PC-3 (cell line): ENCODE results near the gene PGS1. TPM values are rescaled to one million over a fixed set of nuclear protein-coding genes. Genes with fewer than 3 reads are reported as not detected.

Source experiments
- ATAC-seq: fragments of 200-7000 bp; cut with Tn5 transposase; 2 replicates; pipeline ENCODE4 v1.9.1; 2020; ENCODE audit warnings: mild to moderate bottlenecking, moderate library complexity
- BruUV-seq: library from RNA; stranded (reverse); fragments of 400-500 nt; replicated peaks from 2 replicates; lab custom pipeline; 2021; lab: Mats Ljungman, UMichigan
- CTCF ChIA-PET: fragments of 300-600 bp; sonication (Branson Sonifier 250); formaldehyde crosslinking; loops from one replicate; lab custom pipeline; 2022; ENCODE audit warnings: antibody characterized with exemption; lab: Charles Lee
- POLR2A ChIA-PET: fragments of 300-600 bp; sonication (Branson Sonifier 250); formaldehyde crosslinking; loops from one replicate; lab custom pipeline; 2022; ENCODE audit warnings: antibody characterized with exemption; ENCODE audit not compliant: unreplicated experiment; lab: Charles Lee
- DNase-seq: peaks from one replicate; pipeline ENCODE4 v3.0.0-alpha.2; 2015
- H2AFZ ChIP-seq: fragments of 300-600 bp; sonication (generic); 2 replicates; pipeline ENCODE4 v1.6.0; 2016; ENCODE audit warnings: antibody characterized with exemption, low read length
- H3F3A ChIP-seq: fragments of 300-600 bp; sonication (generic); one replicate; pipeline ENCODE4 v1.6.0; 2017; ENCODE audit warnings: antibody characterized with exemption, low read length, control low read depth, mild to moderate bottlenecking; ENCODE audit not compliant: unreplicated experiment
- H3K27ac ChIP-seq: fragments of 300-600 bp; sonication (generic); 2 replicates; pipeline ENCODE4 v1.5.1; 2016; ENCODE audit warnings: mild to moderate bottlenecking, low read length
- H3K27me3 ChIP-seq: fragments of 300-600 bp; sonication (generic); 2 replicates; pipeline ENCODE4 v1.6.1; 2016; ENCODE audit warnings: low read length, mixed read lengths
- H3K36me3 ChIP-seq: fragments of 300-600 bp; sonication (generic); 2 replicates; pipeline ENCODE4 v1.6.1; 2016; ENCODE audit warnings: low read depth, mixed run types, low read length, mixed read lengths
- H3K4me1 ChIP-seq: fragments of 300-600 bp; sonication (generic); 2 replicates; pipeline ENCODE4 v1.5.1; 2016; ENCODE audit warnings: low read length; ENCODE audit not compliant: insufficient read depth
- H3K4me2 ChIP-seq: fragments of 300-600 bp; sonication (generic); 2 replicates; pipeline ENCODE4 v1.6.0; 2016; ENCODE audit warnings: low read length
- H3K4me3 ChIP-seq: fragments of 300-600 bp; sonication (generic); 2 replicates; pipeline ENCODE4 v1.5.1; 2016; ENCODE audit warnings: mild to moderate bottlenecking, low read length, mixed read lengths
- H3K79me2 ChIP-seq: fragments of 300-600 bp; sonication (generic); 2 replicates; pipeline ENCODE4 v1.6.1; 2017; ENCODE audit warnings: low read length, mixed read lengths
- H3K9ac ChIP-seq: fragments of 300-600 bp; sonication (generic); 2 replicates; pipeline ENCODE4 v1.6.0; 2016; ENCODE audit warnings: mild to moderate bottlenecking, low read length
- H3K9me2 ChIP-seq: fragments of 300-600 bp; sonication (generic); replicated peaks from 2 replicates; pipeline ENCODE4 v1.6.1; 2016; ENCODE audit warnings: mixed run types, low read length, mixed read lengths
- H3K9me3 ChIP-seq: fragments of 300-600 bp; sonication (generic); 2 replicates; pipeline ENCODE4 v1.6.1; 2016; ENCODE audit warnings: low read length, mixed read lengths
- H4K20me1 ChIP-seq: fragments of 300-600 bp; sonication (generic); 2 replicates; pipeline ENCODE4 v1.6.1; 2016; ENCODE audit warnings: low read length, mixed read lengths
- CTCF ChIP-seq: fragments of 300-600 bp; sonication (generic); conservative IDR thresholded peaks from 2 replicates; pipeline ENCODE4 v1.5.1; 2017; ENCODE audit warnings: antibody characterized with exemption, low read depth, mild to moderate bottlenecking, low read length
- EZH2 ChIP-seq: fragments of 300-600 bp; sonication (generic); IDR thresholded peaks from one replicate; pipeline ENCODE4 v1.6.1; 2017; ENCODE audit warnings: antibody characterized with exemption, mild to moderate bottlenecking, low read length; ENCODE audit not compliant: unreplicated experiment
- EZH2phosphoT487 ChIP-seq: fragments of 300-600 bp; sonication (generic); IDR thresholded peaks from 2 replicates; pipeline ENCODE4 v1.6.1; 2018; ENCODE audit warnings: mild to moderate bottlenecking, antibody characterized with exemption, low read length, borderline replicate concordance
- intact Hi-C: fragments of 100-400 bp; cut with micrococcal nuclease; formaldehyde crosslinking; loops from 2 replicates; pipeline ENCODE4 v1.9.0; 2023
- total RNA-seq: library from RNA; depleted of rRNA; stranded (reverse); fragments of >200 nt; gene quantifications from 2 replicates; pipeline ENCODE4 v1.2.3, GENCODE V29; 2014

The PGS1 gene
- total RNA-seq, 1 experiment from 2014 or later, result 47.0 TPM

- DNase-seq (no peak), ATAC-seq (no peak)
- ChIA-PET POLR2A (no interaction called here), CTCF (interaction anchor here (0.5 kb wide), 1 partner anchor 35 kb away, joined by 3 read pairs; no protein-coding TSS in a partner anchor)
- Histone ChIP-seq H3K36me3 (peaks cover 74% of the 10 kb centered on the region), H4K20me1 (peaks cover 40% of the 10 kb centered on the region), H3K9ac (no peak overlapping the region), H3K4me3 (no peak overlapping the region), H2AFZ (no peak overlapping the region), H3F3A (no peaks in the 10 kb centered on the region), H3K9me2 (no peaks in the 10 kb centered on the region), H3K9me3 (no peaks in the 10 kb centered on the region), H3K4me1 (peaks cover 35% of the 10 kb centered on the region), H3K4me2 (no peak overlapping the region), H3K27me3 (no peaks in the 10 kb centered on the region), H3K79me2 (peaks cover 60% of the 10 kb centered on the region), H3K27ac (no peak overlapping the region)
- TF ChIP-seq CTCF, result no peak
- no peak for TF ChIP-seq EZH2
- TF ChIP-seq EZH2phosphoT487, result no peak
- intact Hi-C loops, result no loop called here
- BruUV-seq, result no TSS peak
Observed at GRCh38 chr17:78396441-78397337, 18.2 kb downstream of the PGS1 start.

- Histone ChIP-seq H3F3A (no peaks in the 10 kb centered on the region), H3K4me3 (no peak overlapping the region), H2AFZ (no peak overlapping the region), H4K20me1 (peaks cover 33% of the 10 kb centered on the region; the same call in 1 of the 2 replicates), H3K36me3 (peaks cover 77% of the 10 kb centered on the region), H3K9ac (no peak overlapping the region), H3K9me2 (no peaks in the 10 kb centered on the region), H3K4me1 (peaks cover 25% of the 10 kb centered on the region), H3K4me2 (no peak overlapping the region), H3K27me3 (no peaks in the 10 kb centered on the region), H3K9me3 (no peaks in the 10 kb centered on the region), H3K79me2 (peaks cover 50% of the 10 kb centered on the region), H3K27ac (no peak overlapping the region)
- no peak for ATAC-seq
- intact Hi-C loops, result no loop called here
- no peak for DNase-seq
- TF ChIP-seq EZH2phosphoT487 (no peak), CTCF (no peak), EZH2 (no peak)
- CTCF ChIA-PET, result no interaction called here
- no TSS peak for BruUV-seq
- POLR2A ChIA-PET, result no interaction called here
Observed at GRCh38 chr17:78397681-78398101, 19.2 kb downstream of the PGS1 start.

GRCh38 chr17:78398390-78398789 lies 19.9 kb downstream of the PGS1 start:
- Histone ChIP-seq H3K79me2 (peaks cover 45% of the 10 kb centered on the region), H4K20me1 (peaks cover 33% of the 10 kb centered on the region; the same call in 1 of the 2 replicates), H3K4me2 (no peak overlapping the region), H3K9ac (no peak overlapping the region), H3F3A (no peaks in the 10 kb centered on the region), H3K27ac (no peak overlapping the region), H3K36me3 (peaks cover 79% of the 10 kb centered on the region), H3K27me3 (no peaks in the 10 kb centered on the region), H3K4me3 (no peak overlapping the region), H3K9me3 (no peaks in the 10 kb centered on the region), H3K9me2 (no peaks in the 10 kb centered on the region), H2AFZ (no peak overlapping the region), H3K4me1 (peaks cover 25% of the 10 kb centered on the region)
- no peak for DNase-seq
- intact Hi-C loops, result no loop called here
- no peak for ATAC-seq
- no peak for TF ChIP-seq EZH2
- TF ChIP-seq CTCF, result no peak
- no peak for TF ChIP-seq EZH2phosphoT487
- BruUV-seq, result no TSS peak
- ChIA-PET CTCF (no interaction called here), POLR2A (no interaction called here)
